Neural progenitor cell (in vitro differentiated cells): ENCODE results near the gene GJA5.

Source experiments
- CTCF ChIP-seq: fragments of 200-600 bp; sonication (generic); IDR thresholded peaks from 2 replicates; pipeline ENCODE4 v1.5.1; 2017; ENCODE audit warnings: antibody characterized with exemption, mild to moderate bottlenecking
- EZH2 ChIP-seq: fragments of 200-600 bp; sonication (generic); IDR thresholded peaks from 2 replicates; pipeline ENCODE4 v1.6.1; 2017; ENCODE audit warnings: antibody characterized with exemption, mild to moderate bottlenecking, moderate library complexity
- EZH2phosphoT487 ChIP-seq: fragments of 200-600 bp; sonication (generic); IDR thresholded peaks from 2 replicates; pipeline ENCODE4 v1.6.1; 2017; ENCODE audit warnings: antibody characterized with exemption

GRCh38 chr1:147771226-147772125, 11.1 kb upstream of the GJA5 start:
- TF ChIP-seq EZH2 (no peak), CTCF (no peak), EZH2phosphoT487 (no peak)
